K562 (cell line): ENCODE results near the gene RPL10A. TPM values are rescaled to one million over a fixed set of nuclear protein-coding genes. Genes with fewer than 3 reads are reported as not detected.
A peak's percentile ranks its signal among the peaks of the same experiment; 100 is the strongest.

Experiments used
- ARNT ChIP-seq, 2 experiments: fragments of 450-650 bp; IDR thresholded peaks; 2 replicates each; pipeline ENCODE4 v1.6.1; 2016; ENCODE audit warnings: mild to moderate bottlenecking in 1 of 2
- DNMT1 ChIP-seq: fragments of 450-650 bp; IDR thresholded peaks from 2 replicates; pipeline ENCODE4 v1.6.1; 2016; ENCODE audit warnings: antibody characterized with exemption, mild to moderate bottlenecking
- ETV6 ChIP-seq, 3 experiments: fragments of 150-350 bp in 1 of 3; sonication (generic) in 1 of 3; formaldehyde crosslinking in 1 of 3; IDR thresholded peaks; 2 replicates each; pipeline versions ENCODE4 v1.6.1 to v1.8.0; 2014 to 2022; ENCODE audit warnings: borderline replicate concordance in 2 of 3, low read depth in 2 of 3, antibody characterized with exemption in 1 of 3, low read length in 1 of 3, mild to moderate bottlenecking in 1 of 3, missing genetic modification reagents in 1 of 3
- GABPB1 ChIP-seq: sonication (generic); formaldehyde crosslinking; IDR thresholded peaks from 2 replicates; pipeline ENCODE4 v1.8.0; 2022; ENCODE audit warnings: mild to moderate bottlenecking, missing genetic modification reagents
- HNRNPK ChIP-seq: fragments of 200-400 bp; formaldehyde crosslinking; IDR thresholded peaks from one replicate; pipeline ENCODE4 v1.6.1; 2018; ENCODE audit warnings: mild to moderate bottlenecking, low read depth, low read length; ENCODE audit not compliant: poor library complexity, severe bottlenecking
- KLF16 ChIP-seq: IDR thresholded peaks from 2 replicates; pipeline ENCODE4 v1.6.1; 2016; ENCODE audit warnings: antibody characterized with exemption
- MAFK ChIP-seq: IDR thresholded peaks from 2 replicates; pipeline ENCODE4 v1.6.1; 2011; ENCODE audit warnings: low read length, improper control_type of control experiment
- NCOA2 ChIP-seq, 2 experiments: fragments of 450-650 bp; IDR thresholded peaks; 2 replicates each; pipeline ENCODE4 v1.6.1; 2018; ENCODE audit warnings: mild to moderate bottlenecking in 2 of 2, moderate library complexity in 1 of 2; ENCODE audit not compliant: partially characterized antibody in 2 of 2
- PHF21A ChIP-seq: fragments of 450-650 bp; IDR thresholded peaks from 2 replicates; pipeline ENCODE4 v1.6.1; 2017; ENCODE audit warnings: low read depth, borderline replicate concordance
- POLR2G ChIP-seq: fragments of 200-400 bp; formaldehyde crosslinking; IDR thresholded peaks from 2 replicates; pipeline ENCODE4 v1.6.1; 2017; ENCODE audit warnings: low read depth, mild to moderate bottlenecking, antibody characterized with exemption, low read length, moderate library complexity
- RBM14 ChIP-seq: fragments of 200-400 bp; formaldehyde crosslinking; IDR thresholded peaks from 2 replicates; pipeline ENCODE4 v1.6.1; 2018; ENCODE audit warnings: low read depth, mild to moderate bottlenecking, low read length, moderate library complexity, borderline replicate concordance; ENCODE audit not compliant: insufficient read depth
- RFX7 ChIP-seq: fragments of 250-450 bp; sonication (Bioruptor Pico); IDR thresholded peaks from 2 replicates; pipeline ENCODE4 v1.5.1; 2021; ENCODE audit warnings: mild to moderate bottlenecking
- SRSF3 ChIP-seq: fragments of 200-400 bp; formaldehyde crosslinking; IDR thresholded peaks from 2 replicates; pipeline ENCODE4 v1.6.1; 2016; ENCODE audit warnings: mild to moderate bottlenecking, low read length, moderate library complexity; ENCODE audit not compliant: insufficient read depth
- ZBTB7A ChIP-seq: IDR thresholded peaks from 2 replicates; pipeline ENCODE4 v1.6.1; 2011; ENCODE audit warnings: low read depth, mild to moderate bottlenecking, low read length, moderate library complexity, borderline replicate concordance; ENCODE audit not compliant: control insufficient read depth
- ZC3H4 ChIP-seq: sonication (generic); formaldehyde crosslinking; IDR thresholded peaks from 2 replicates; pipeline ENCODE4 v1.9.0; 2021; ENCODE audit warnings: missing genetic modification reagents, borderline replicate concordance
- ZFP30 ChIP-seq: fragments of 250-450 bp; sonication (Bioruptor Pico); IDR thresholded peaks from 2 replicates; pipeline ENCODE4 v1.8.0; 2022; ENCODE audit warnings: moderate library complexity, mild to moderate bottlenecking, inconsistent platforms, borderline replicate concordance
- ZFPM2 ChIP-seq: fragments of 250-450 bp; sonication (Bioruptor Pico); IDR thresholded peaks from 2 replicates; pipeline ENCODE4 v1.5.1; 2022; ENCODE audit warnings: mild to moderate bottlenecking
- ZNF24 ChIP-seq: fragments of 450-650 bp; IDR thresholded peaks from 2 replicates; pipeline ENCODE4 v1.6.1; 2016
- ZNF324 ChIP-seq: fragments of 250-450 bp; sonication (Bioruptor Pico); IDR thresholded peaks from 2 replicates; pipeline ENCODE4 v1.4.0; 2020; ENCODE audit warnings: mild to moderate bottlenecking
- ZNF444 ChIP-seq: fragments of 250-450 bp; sonication (Bioruptor Pico); IDR thresholded peaks from 2 replicates; pipeline ENCODE4 v1.4.0; 2020; ENCODE audit warnings: mild to moderate bottlenecking, moderate library complexity
- ZZZ3 ChIP-seq: fragments of 450-650 bp; IDR thresholded peaks from 2 replicates; pipeline ENCODE4 v1.6.1; 2016; ENCODE audit warnings: antibody characterized with exemption, mild to moderate bottlenecking, moderate library complexity
- polyA plus RNA-seq, 8 experiments: library from polyadenylated mRNA; depleted of rRNA in 4 of 8; stranded (reverse) in 5 of 8; unstranded in 3 of 8; fragments of >200 nt; fragmentation: Nextera tagmentation in 2 of 8; fragmentation: Illumina TruSeq in 1 of 8; extraction: Ambion mirVana in 2 of 8; extraction: Trizol in 1 of 8; gene quantifications; 2 replicates each; pipeline versions ENCODE4 v1.2.1 to v1.2.3, GENCODE V29; 2011 to 2014; ENCODE audit warnings: inconsistent platforms in 1 of 8, missing spikeins in 1 of 8
- total RNA-seq, 7 experiments: library from RNA; depleted of rRNA in 6 of 7; stranded (reverse); fragments of >200 nt in 6 of 7; fragmentation: Illumina TruSeq in 2 of 7; extraction: Trizol in 2 of 7; gene quantifications; 2 replicates each; pipeline versions ENCODE4 v1.2.1 to v1.2.3, GENCODE V29; 2011 to 2021; ENCODE audit warnings: low replicate concordance in 1 of 7
- TF ChIP-seq, protein P1 (sequence below): IDR thresholded peaks from 2 replicates; pipeline ENCODE4 v1.6.1; 2011; ENCODE audit warnings: borderline replicate concordance, low read depth, mild to moderate bottlenecking, moderate library complexity, low read length; ENCODE audit not compliant: insufficient read depth, poor library complexity, severe bottlenecking
- TF ChIP-seq, protein P2 (sequence below): sonication (generic); formaldehyde crosslinking; IDR thresholded peaks from 2 replicates; pipeline ENCODE4 v1.8.0; 2022; ENCODE audit warnings: mild to moderate bottlenecking, missing genetic modification reagents
- TF ChIP-seq, protein P3 (sequence below), 2 experiments: fragments of 250-450 bp in 1 of 2; fragments of 450-650 bp in 1 of 2; sonication (Bioruptor Pico) in 1 of 2; IDR thresholded peaks; 2 replicates each; pipeline versions ENCODE4 v1.6.1 to v1.8.0; 2016 to 2021; ENCODE audit warnings: mild to moderate bottlenecking in 2 of 2, moderate library complexity in 2 of 2, missing compliant biosample characterization in 1 of 2, missing genetic modification characterization in 1 of 2

Gene RPL10A
- total and polyA plus RNA-seq, 9 of the 15 experiments (the other 6 are each of a cell fraction or from before 2014, with no cell fraction given) = 1,589 to 3,237 (median 2,116) TPM

DNA sequence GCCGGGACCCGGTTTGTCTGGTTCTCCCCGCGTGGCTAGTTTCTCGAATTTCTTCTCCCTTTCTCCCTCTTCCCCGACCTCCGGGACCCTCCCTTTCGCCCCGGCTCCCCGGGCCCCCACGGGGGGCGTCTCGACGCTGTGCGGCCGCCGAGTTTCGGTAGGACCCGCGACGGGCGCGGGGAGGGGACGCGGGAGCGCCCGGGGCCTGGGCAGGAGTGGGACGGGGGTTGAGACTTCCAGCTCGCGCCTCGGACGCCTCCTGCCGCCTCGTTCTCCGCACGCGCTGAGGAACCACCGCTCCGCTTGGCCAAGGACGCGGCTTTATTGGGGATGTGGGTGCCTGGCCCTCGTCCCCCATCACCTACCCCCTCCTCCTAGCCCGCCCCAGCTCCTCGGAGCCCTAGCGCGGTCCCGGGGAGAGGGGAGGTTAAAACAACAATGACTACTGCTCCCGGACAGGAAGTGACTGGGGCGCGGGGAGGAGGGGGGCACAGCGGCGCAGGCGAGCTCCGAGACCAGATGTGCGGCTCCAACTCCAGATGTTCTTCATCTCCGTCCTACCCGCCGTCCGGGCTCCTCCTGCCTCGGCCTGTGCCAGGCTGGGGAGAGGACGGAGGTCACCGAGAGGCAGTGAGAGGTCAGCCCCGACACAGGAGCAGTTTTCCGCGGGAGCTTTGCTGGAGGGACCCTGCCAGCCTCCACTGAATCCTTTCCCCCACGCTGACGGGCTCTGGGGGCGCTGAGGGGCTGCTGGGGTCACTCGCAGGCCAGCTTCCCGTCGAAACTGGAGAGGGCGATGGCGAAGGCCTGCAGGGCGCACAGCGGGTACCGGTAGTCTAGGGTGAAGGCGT is 29.6 kb downstream of the RPL10A start (continued):
- peak; percentile 60; the same call in 1 of the 2 replicates for TF ChIP-seq PHF21A
- TF ChIP-seq POLR2G = peak; percentile 89
- no peak for TF ChIP-seq ZNF444
- peak in 1 of 2 experiments; percentile 10; a peak in 1 of 4 replicates for TF ChIP-seq ARNT (IDR thresholded peaks at IDR 0.05)
- TF ChIP-seq ZC3H4 (CRISPR knock-in tag) = peak; percentile 66; the same call in 1 of the 2 replicates
- TF ChIP-seq ZFP30 = no peak
- TF ChIP-seq ZNF24 = no peak
- TF ChIP-seq ETV6 (IDR thresholded peaks at IDR 0.05; ENCODE audit: borderline replicate concordance in 1 of 2, low read depth in 2 of 2, low read length in 1 of 2) = no peak
- TF ChIP-seq ETV6 (CRISPR knock-in tag; IDR thresholded peaks at IDR 0.05; ENCODE audit: borderline replicate concordance) = peak; percentile 90
- peak; percentile 89; the same call in 1 of the 2 replicates for TF ChIP-seq GABPB1
- TF ChIP-seq ZNF324 (CRISPR knock-in tag) = no peak
- TF ChIP-seq, protein P1, sequence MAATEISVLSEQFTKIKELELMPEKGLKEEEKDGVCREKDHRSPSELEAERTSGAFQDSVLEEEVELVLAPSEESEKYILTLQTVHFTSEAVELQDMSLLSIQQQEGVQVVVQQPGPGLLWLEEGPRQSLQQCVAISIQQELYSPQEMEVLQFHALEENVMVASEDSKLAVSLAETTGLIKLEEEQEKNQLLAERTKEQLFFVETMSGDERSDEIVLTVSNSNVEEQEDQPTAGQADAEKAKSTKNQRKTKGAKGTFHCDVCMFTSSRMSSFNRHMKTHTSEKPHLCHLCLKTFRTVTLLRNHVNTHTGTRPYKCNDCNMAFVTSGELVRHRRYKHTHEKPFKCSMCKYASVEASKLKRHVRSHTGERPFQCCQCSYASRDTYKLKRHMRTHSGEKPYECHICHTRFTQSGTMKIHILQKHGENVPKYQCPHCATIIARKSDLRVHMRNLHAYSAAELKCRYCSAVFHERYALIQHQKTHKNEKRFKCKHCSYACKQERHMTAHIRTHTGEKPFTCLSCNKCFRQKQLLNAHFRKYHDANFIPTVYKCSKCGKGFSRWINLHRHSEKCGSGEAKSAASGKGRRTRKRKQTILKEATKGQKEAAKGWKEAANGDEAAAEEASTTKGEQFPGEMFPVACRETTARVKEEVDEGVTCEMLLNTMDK = no peak
- no peak for TF ChIP-seq MAFK
- no peak for TF ChIP-seq NCOA2 (IDR thresholded peaks at IDR 0.05; ENCODE audit: partially characterized antibody in 2 of 2)
- TF ChIP-seq, protein P2, sequence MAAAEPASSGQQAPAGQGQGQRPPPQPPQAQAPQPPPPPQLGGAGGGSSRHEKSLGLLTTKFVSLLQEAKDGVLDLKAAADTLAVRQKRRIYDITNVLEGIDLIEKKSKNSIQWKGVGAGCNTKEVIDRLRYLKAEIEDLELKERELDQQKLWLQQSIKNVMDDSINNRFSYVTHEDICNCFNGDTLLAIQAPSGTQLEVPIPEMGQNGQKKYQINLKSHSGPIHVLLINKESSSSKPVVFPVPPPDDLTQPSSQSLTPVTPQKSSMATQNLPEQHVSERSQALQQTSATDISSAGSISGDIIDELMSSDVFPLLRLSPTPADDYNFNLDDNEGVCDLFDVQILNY (CRISPR knock-in tag) = no peak
- TF ChIP-seq RBM14 = 0 out of 2 replicates have a peak, but pooled peaks have one; percentile 42
- TF ChIP-seq KLF16 = no peak
- no peak for TF ChIP-seq RFX7 (CRISPR knock-in tag)
- no peak for TF ChIP-seq DNMT1
- TF ChIP-seq ZZZ3 = no peak
- TF ChIP-seq ZFPM2 (CRISPR knock-in tag) = no peak
- TF ChIP-seq, protein P3, sequence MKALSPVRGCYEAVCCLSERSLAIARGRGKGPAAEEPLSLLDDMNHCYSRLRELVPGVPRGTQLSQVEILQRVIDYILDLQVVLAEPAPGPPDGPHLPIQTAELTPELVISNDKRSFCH (CRISPR knock-in tag; IDR thresholded peaks at IDR 0.05) = no peak
- TF ChIP-seq, protein P3 (tag; IDR thresholded peaks at IDR 0.05) = no peak
- TF ChIP-seq ZBTB7A = peak; percentile 18; the same call in 1 of the 2 replicates
- TF ChIP-seq SRSF3 = no peak
- TF ChIP-seq HNRNPK = no peak
